Measurements from ENCODE around the gene CDH4. TPM values are rescaled to one million over a fixed set of nuclear protein-coding genes. Genes with fewer than 3 reads are reported as not detected.

The CDH4 gene
- total RNA-seq, 6 donors from 2014 or later: 0.20 to 1.0 (median 0.40) TPM; not detected in 1

DNA sequence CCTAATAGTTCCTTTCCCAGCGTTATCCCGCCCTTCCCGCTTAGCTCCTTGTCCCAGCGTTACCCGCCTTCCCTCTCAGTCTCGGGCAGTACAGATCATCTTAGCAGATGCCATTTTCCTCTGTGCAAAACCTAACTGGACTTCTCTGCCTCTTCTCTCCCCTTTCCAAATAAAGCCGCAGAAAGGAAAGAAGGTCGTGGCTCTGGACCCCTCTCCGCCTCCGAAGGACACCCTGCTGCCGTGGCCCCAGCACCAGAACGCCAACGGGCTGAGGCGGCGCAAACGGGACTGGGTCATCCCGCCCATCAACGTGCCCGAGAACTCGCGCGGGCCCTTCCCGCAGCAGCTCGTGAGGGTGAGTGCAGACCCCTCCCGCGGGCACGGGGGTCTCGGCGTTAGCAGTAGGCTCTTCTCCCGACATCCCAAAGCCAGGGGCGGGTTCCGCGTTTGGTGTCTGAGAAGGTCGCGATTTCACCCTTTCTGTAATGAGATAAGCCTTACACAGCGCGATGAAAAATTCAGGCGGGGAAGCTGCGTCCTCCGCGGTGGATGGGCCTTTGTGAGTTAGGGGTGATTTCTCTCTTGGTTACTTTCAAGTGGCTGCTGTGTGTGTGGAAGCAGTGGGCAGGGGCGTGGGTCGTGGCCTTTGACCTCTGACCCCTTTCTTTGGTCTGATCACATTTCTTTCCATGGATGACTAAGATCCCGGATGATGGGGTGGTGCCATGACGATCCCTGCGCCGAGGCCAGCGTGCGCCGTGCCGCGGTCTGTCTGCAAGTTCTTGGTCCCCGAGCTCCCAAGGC, 521.0 kb downstream of the CDH4 start:
- TF ChIP-seq POLR2A (IDR thresholded peaks at IDR 0.05) (no peak), POLR2AphosphoS5 (IDR thresholded peaks at IDR 0.05) (no peak), EP300 (IDR thresholded peaks at IDR 0.05) (no peak)
- TF ChIP-seq, protein P1, sequence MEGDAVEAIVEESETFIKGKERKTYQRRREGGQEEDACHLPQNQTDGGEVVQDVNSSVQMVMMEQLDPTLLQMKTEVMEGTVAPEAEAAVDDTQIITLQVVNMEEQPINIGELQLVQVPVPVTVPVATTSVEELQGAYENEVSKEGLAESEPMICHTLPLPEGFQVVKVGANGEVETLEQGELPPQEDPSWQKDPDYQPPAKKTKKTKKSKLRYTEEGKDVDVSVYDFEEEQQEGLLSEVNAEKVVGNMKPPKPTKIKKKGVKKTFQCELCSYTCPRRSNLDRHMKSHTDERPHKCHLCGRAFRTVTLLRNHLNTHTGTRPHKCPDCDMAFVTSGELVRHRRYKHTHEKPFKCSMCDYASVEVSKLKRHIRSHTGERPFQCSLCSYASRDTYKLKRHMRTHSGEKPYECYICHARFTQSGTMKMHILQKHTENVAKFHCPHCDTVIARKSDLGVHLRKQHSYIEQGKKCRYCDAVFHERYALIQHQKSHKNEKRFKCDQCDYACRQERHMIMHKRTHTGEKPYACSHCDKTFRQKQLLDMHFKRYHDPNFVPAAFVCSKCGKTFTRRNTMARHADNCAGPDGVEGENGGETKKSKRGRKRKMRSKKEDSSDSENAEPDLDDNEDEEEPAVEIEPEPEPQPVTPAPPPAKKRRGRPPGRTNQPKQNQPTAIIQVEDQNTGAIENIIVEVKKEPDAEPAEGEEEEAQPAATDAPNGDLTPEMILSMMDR (IDR thresholded peaks at IDR 0.05): no peak
- peak in 1 of 2 donors; percentile 78 for DNase-seq
- H3K4me1 ChIP-seq: no peaks in the 10 kb centered on the region
- no peaks in the 10 kb centered on the region for H3K27me3 ChIP-seq
- ATAC-seq (ENCODE audit: low FRiP score in 2 of 2): no peak
- H3K4me3 ChIP-seq: no peak overlapping the region
- no peaks in the 10 kb centered on the region for H3K36me3 ChIP-seq
- H3K27ac ChIP-seq: no peak overlapping the region
- no peaks in the 10 kb centered on the region for H3K9me3 ChIP-seq
- 80 to 90% methylated on average over 51 to 53 of the region's 53 CpGs for WGBS, 2 donors

DNA sequence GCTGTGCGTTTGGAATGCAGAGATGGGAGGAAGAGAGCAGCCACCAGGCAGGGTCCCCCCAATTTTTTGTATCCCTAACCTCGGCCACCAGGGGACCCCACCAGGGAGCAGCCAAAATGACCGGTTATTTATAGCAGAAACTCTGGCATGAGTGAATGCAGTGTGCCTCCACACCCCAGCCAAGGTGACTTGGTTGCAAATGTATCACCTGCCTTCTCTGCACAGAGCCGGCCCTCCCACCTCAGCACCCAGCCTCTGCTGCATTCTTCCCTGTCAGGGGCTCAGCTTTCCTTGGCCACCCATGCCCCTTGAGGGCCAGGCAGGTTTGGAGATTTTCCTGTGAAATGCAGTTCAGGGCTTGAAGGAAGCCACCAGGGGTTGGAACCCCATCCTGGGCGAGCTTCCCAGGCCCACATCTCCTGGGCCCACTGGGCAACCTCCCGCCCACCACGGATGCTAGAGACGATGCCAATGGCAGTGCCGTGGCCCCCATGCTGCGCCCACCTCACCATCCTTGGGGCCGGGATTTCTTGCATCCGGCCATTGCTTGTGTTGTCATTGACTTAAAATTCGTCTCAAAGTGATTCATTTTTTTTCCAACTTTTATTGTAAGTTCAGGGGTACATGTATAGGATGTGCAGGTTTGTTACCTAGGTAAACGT, 522.0 kb downstream of the CDH4 start:
- ATAC-seq (ENCODE audit: low FRiP score in 2 of 2) (no peak), DNase-seq (no peak)
- no peak overlapping the region for H3K27ac ChIP-seq
- no peaks in the 10 kb centered on the region for H3K27me3 ChIP-seq
- H3K36me3 ChIP-seq: no peaks in the 10 kb centered on the region
- no peaks in the 10 kb centered on the region for H3K4me1 ChIP-seq
- no peak overlapping the region for H3K4me3 ChIP-seq
- TF ChIP-seq POLR2AphosphoS5 (IDR thresholded peaks at IDR 0.05): no peak
- TF ChIP-seq EP300 (IDR thresholded peaks at IDR 0.05): no peak
- no peak for TF ChIP-seq POLR2A (IDR thresholded peaks at IDR 0.05)
- TF ChIP-seq, protein P1 (IDR thresholded peaks at IDR 0.05): no peak
- no peaks in the 10 kb centered on the region for H3K9me3 ChIP-seq
- 66 to 76% methylated on average over 13 of the region's 14 CpGs for WGBS, 2 donors

- DNase-seq (no peak), ATAC-seq (ENCODE audit: low FRiP score in 2 of 2) (no peak)
- no peak overlapping the region for H3K4me3 ChIP-seq
- no peaks in the 10 kb centered on the region for H3K9me3 ChIP-seq
- no peaks in the 10 kb centered on the region for H3K4me1 ChIP-seq
- H3K27me3 ChIP-seq: no peaks in the 10 kb centered on the region
- TF ChIP-seq POLR2A (IDR thresholded peaks at IDR 0.05) (no peak), POLR2AphosphoS5 (IDR thresholded peaks at IDR 0.05) (no peak), EP300 (IDR thresholded peaks at IDR 0.05) (no peak)
- TF ChIP-seq, protein P1 (IDR thresholded peaks at IDR 0.05): no peak
- H3K36me3 ChIP-seq: no peaks in the 10 kb centered on the region
- no peak overlapping the region for H3K27ac ChIP-seq
- 65 to 81% methylated on average over 3 to 4 of the region's 4 CpGs for WGBS, 2 donors
Measured at GRCh38 chr20:61775423-61775822, 523.4 kb downstream of the CDH4 start.

DNA sequence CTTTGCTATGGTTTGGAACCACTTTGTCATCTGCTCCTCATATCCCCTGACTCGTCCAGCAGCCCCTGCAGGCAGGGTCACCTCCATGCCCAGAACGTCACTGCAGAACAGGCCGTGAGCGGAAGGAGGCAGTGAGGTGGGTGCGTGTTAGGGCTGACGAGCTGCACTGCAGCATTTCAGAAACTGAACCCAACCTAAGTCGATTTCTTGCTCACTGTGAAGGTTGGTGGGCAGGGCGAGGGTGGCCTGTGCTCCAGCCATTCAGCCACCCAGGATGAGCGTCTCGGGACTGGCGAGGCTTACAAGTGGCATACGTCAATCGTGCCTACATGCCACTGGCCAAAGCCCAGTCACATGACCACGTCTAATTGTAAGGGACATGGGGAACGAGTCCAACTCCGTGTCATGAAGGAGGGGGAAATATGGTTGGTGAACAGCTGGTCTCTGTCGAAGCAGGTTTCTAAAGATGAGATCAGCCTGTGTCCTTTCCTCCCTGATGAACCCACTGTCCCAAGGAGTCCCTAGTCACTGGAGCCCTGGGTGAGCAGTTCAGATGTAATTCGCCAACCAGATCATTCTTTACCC, 524.5 kb downstream of the CDH4 start:
- Histone ChIP-seq H3K36me3 (no peaks in the 10 kb centered on the region), H3K27me3 (no peaks in the 10 kb centered on the region), H3K4me1 (no peaks in the 10 kb centered on the region), H3K9me3 (peaks cover 0 to 3% (median under 1%) of the 10 kb centered on the region in 4 donors), H3K27ac (no peak overlapping the region), H3K4me3 (no peak overlapping the region)
- ATAC-seq (ENCODE audit: low FRiP score in 2 of 2): no peak
- 73 to 83% methylated on average over 18 of the region's 18 CpGs for WGBS, 2 donors
- TF ChIP-seq EP300 (IDR thresholded peaks at IDR 0.05) (no peak), POLR2AphosphoS5 (IDR thresholded peaks at IDR 0.05) (no peak), POLR2A (IDR thresholded peaks at IDR 0.05) (no peak)
- TF ChIP-seq, protein P1 (IDR thresholded peaks at IDR 0.05): no peak
- DNase-seq: no peak

Data from upper lobe of left lung (tissue), 6 donors.